SK-N-MC (cell line): Measurements from ENCODE around the gene CAVIN2.

Source experiments
- DNase-seq: peaks from one replicate; pipeline ENCODE4 v3.0.0-alpha.2; 2011; ENCODE audit warnings: low read depth, low spot score
- H3K27ac ChIP-seq: fragments of 200-600 bp; sonication (generic); 2 replicates; pipeline ENCODE4 v1.5.1; 2016; ENCODE audit warnings: mixed run types
- H3K36me3 ChIP-seq: fragments of 200-600 bp; sonication (generic); 2 replicates; pipeline ENCODE4 v1.6.1; 2017; ENCODE audit warnings: antibody characterized with exemption, low read length, mixed read lengths; ENCODE audit not compliant: insufficient read depth
- H3K4me3 ChIP-seq: fragments of 200-600 bp; sonication (generic); 2 replicates; pipeline ENCODE4 v1.5.1; 2016
- H3K9ac ChIP-seq: fragments of 200-600 bp; sonication (generic); 2 replicates; pipeline ENCODE4 v1.8.0; 2017; ENCODE audit warnings: mixed run types, mixed read lengths; ENCODE audit not compliant: insufficient read length
- H3K9me3 ChIP-seq: fragments of 200-600 bp; sonication (generic); 2 replicates; pipeline ENCODE4 v1.6.1; 2017; ENCODE audit warnings: low read depth, mild to moderate bottlenecking, antibody characterized with exemption, low read length, moderate library complexity, mixed read lengths
- EZH2 ChIP-seq: fragments of 200-600 bp; sonication (generic); IDR thresholded peaks from one replicate; pipeline ENCODE4 v1.6.1; 2017; ENCODE audit warnings: antibody characterized with exemption
- FOXP2 ChIP-seq: optimal IDR thresholded peaks from 2 replicates; pipeline ENCODE3; 2011; ENCODE audit warnings: mild to moderate bottlenecking, moderate library complexity; ENCODE audit not compliant: insufficient read depth; ENCODE audit errors: extremely low read length, control extremely low read depth
- POLR2AphosphoS5 ChIP-seq: IDR thresholded peaks from 2 replicates; pipeline ENCODE4 v1.6.1; 2012; ENCODE audit warnings: mild to moderate bottlenecking, low read depth, low read length, borderline replicate concordance

Gene CAVIN2

DNA sequence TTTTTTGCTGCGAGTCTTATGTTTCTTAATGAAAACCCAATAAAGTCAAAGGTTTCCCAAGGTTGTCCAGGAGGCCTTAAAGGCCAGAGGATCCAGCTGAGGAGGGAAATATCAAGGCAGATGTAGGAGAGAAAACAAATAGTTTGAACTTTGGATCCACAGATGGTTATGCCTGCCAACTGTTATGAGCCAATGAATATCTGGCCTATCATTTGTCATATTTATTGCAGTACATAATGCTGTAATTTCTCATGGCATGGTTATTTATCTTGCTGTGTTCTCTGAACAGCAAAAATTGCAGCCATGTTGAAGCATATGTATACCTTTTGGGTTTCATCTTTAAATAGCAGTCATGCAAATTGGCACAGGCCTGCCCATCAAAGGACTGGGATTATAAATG lies 38.2 kb upstream of the CAVIN2 start:
- Histone ChIP-seq H3K27ac (no peak overlapping the region), H3K36me3 (no peaks in the 10 kb centered on the region), H3K9me3 (no peaks in the 10 kb centered on the region), H3K9ac (no peak overlapping the region), H3K4me3 (no peak overlapping the region)
- DNase-seq = no peak
- no peak for TF ChIP-seq POLR2AphosphoS5
- no peak for TF ChIP-seq FOXP2
- no peak for TF ChIP-seq EZH2

- no peaks in the 10 kb centered on the region for H3K36me3 ChIP-seq
- H3K9ac ChIP-seq = no peak overlapping the region
- H3K9me3 ChIP-seq = no peaks in the 10 kb centered on the region
- TF ChIP-seq EZH2 (no peak), FOXP2 (no peak), POLR2AphosphoS5 (no peak)
- H3K27ac ChIP-seq = no peak overlapping the region
- no peak for DNase-seq
- H3K4me3 ChIP-seq = no peak overlapping the region
These were observed 35.3 kb upstream of the CAVIN2 start for GRCh38 chr2:191881982-191882816.

DNA sequence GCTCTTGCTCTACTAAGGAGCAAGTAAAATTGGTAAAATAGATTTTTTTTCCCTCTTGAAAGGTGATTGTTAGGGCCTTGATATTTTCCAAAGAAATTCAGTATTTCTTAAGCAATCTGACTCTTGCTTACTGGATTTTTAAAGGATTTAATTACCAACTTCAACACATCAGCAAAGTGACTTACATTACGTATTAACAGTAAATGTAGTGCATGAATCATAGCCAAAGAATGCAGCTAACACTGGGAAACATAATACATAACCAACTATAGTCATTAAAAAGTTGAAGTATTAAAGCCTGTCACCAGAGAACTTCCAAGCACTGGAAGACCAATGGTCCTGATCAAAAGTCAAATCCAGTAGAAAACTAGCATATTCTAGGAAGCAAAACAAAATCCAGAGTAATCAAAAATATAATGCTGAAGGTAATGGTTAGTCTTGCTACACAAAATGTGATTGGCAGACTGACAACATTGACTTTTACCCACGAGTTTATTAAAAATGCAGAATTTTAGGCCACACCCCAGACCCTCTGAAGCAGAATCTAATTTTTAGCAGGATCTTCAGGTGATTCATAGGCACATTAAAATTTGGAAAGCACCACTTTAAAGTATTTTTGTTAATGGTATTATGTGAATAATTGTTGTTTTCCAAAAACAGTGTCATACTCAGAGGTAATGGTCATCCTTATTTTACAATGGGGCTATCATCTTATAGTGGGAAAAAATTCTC lies 31.8 kb upstream of the CAVIN2 start:
- TF ChIP-seq FOXP2 (no peak), EZH2 (no peak), POLR2AphosphoS5 (no peak)

GRCh38 chr2:191877875-191878274 lies 31.0 kb upstream of the CAVIN2 start:
- TF ChIP-seq POLR2AphosphoS5 = no peak
- TF ChIP-seq FOXP2 = no peak
- no peak for TF ChIP-seq EZH2
- H3K9me3 ChIP-seq = no peaks in the 10 kb centered on the region
- no peaks in the 10 kb centered on the region for H3K36me3 ChIP-seq
- no peak overlapping the region for H3K4me3 ChIP-seq
- no peak for DNase-seq
- H3K9ac ChIP-seq = no peak overlapping the region
- H3K27ac ChIP-seq = no peak overlapping the region

More for the DNA sequence above, 31.8 kb upstream of the CAVIN2 start:
- Histone ChIP-seq H3K36me3 (no peaks in the 10 kb centered on the region), H3K27ac (no peak overlapping the region), H3K4me3 (no peak overlapping the region), H3K9me3 (no peaks in the 10 kb centered on the region), H3K9ac (no peak overlapping the region)
- DNase-seq = no peak

- no peak for TF ChIP-seq POLR2AphosphoS5
- TF ChIP-seq EZH2 = no peak
- TF ChIP-seq FOXP2 = no peak
- H3K27ac ChIP-seq = no peak overlapping the region
- no peak for DNase-seq
- no peak overlapping the region for H3K4me3 ChIP-seq
- H3K9me3 ChIP-seq = no peaks in the 10 kb centered on the region
- H3K36me3 ChIP-seq = no peaks in the 10 kb centered on the region
- H3K9ac ChIP-seq = no peak overlapping the region
These were observed 29.0 kb upstream of the CAVIN2 start for GRCh38 chr2:191875859-191876258.

DNA sequence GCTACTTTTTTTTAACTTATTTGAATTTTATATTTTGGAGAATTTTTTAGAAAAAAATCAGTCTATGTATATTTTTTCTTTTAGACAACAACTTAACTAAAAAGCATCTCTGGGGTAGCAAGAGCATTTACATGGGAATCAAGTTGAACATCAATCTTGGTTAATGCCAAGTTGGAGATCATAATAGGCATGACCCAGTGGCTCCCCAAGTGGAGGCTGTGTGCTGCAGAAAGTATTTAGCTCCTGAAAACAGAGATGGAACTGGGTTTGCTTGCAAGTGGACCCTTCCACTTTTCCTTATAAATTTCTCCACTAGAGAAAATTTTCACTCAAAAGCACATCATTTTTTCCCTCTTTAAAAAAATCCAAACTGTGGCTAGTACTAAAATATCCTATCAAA lies 23.9 kb upstream of the CAVIN2 start:
- DNase-seq = no peak
- H3K9ac ChIP-seq = no peak overlapping the region
- no peak overlapping the region for H3K27ac ChIP-seq
- no peak overlapping the region for H3K4me3 ChIP-seq
- no peaks in the 10 kb centered on the region for H3K36me3 ChIP-seq
- H3K9me3 ChIP-seq = no peaks in the 10 kb centered on the region
- TF ChIP-seq POLR2AphosphoS5 = no peak

- Histone ChIP-seq H3K4me3 (no peak overlapping the region), H3K9ac (no peak overlapping the region), H3K36me3 (no peaks in the 10 kb centered on the region), H3K9me3 (no peaks in the 10 kb centered on the region), H3K27ac (no peak overlapping the region)
- no peak for TF ChIP-seq FOXP2
- no peak for TF ChIP-seq POLR2AphosphoS5
- TF ChIP-seq EZH2 = no peak
- DNase-seq = no peak
These were observed 22.9 kb upstream of the CAVIN2 start for GRCh38 chr2:191869781-191870180.

DNA sequence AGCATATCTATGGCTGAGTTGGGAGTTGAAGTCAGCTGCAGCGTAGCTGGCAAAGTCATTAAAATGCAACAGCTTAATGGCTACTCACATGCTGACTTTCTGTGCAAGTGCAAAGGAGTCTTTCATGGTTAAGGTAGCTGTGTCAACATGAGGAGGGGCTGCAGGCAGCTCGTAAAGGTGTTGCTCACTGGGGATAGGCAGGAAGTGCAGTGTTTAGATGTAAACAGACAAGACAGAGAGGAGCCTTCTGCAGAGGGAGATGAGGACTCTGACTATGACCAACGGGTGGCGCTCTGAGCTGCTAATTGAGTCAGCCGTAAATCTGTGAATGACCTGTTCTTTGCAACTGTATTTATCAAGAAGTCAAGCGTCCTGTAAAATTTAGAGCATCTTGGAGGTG lies 22.3 kb upstream of the CAVIN2 start:
- H3K27ac ChIP-seq = no peak overlapping the region
- H3K9ac ChIP-seq = no peak overlapping the region
- no peak for DNase-seq
- H3K9me3 ChIP-seq = no peaks in the 10 kb centered on the region
- no peaks in the 10 kb centered on the region for H3K36me3 ChIP-seq
- TF ChIP-seq FOXP2 = no peak
- TF ChIP-seq EZH2 = no peak
- TF ChIP-seq POLR2AphosphoS5 = no peak
- H3K4me3 ChIP-seq = no peak overlapping the region
